Left lung (tissue), 10 donors: ENCODE measurements around the gene RDH14. TPM values are rescaled to one million over a fixed set of nuclear protein-coding genes. Genes with fewer than 3 reads are reported as not detected.

Source experiments
- ATAC-seq: fragments of 200-7000 bp; cut with Tn5 transposase; one replicate; pipeline ENCODE4 v1.9.1; 2020; ENCODE audit warnings: moderate library complexity
- DNase-seq, 4 donors: peaks; one replicate each; pipeline ENCODE4 v3.0.0-alpha.2; 2013 to 2020
- H3K27ac ChIP-seq, 2 donors: fragments of 200-600 bp; sonication (generic) in 1 of 2; one replicate each; pipeline versions ENCODE4 v1.5.0 to v1.8.0; 2020 to 2021
- H3K27me3 ChIP-seq, 2 donors: fragments of 200-600 bp; sonication (generic) in 1 of 2; one replicate each; pipeline versions ENCODE4 v1.5.0 to v1.8.0; 2020 to 2021
- H3K36me3 ChIP-seq, 2 donors: fragments of 200-600 bp; sonication (generic) in 1 of 2; one replicate each; pipeline versions ENCODE4 v1.5.0 to v1.8.0; 2020 to 2021
- H3K4me1 ChIP-seq, 2 donors: fragments of 200-600 bp; one replicate each; pipeline ENCODE4 v1.8.0; 2021
- H3K4me3 ChIP-seq, 2 donors: fragments of 200-600 bp; sonication (generic) in 1 of 2; one replicate each; pipeline versions ENCODE4 v1.5.0 to v1.8.0; 2020 to 2021; ENCODE audit warnings: mild to moderate bottlenecking in 1 of 2
- H3K9me3 ChIP-seq, 2 donors: fragments of 200-600 bp; sonication (generic) in 1 of 2; one replicate each; pipeline versions ENCODE4 v1.5.0 to v1.8.0; 2020 to 2021
- CTCF ChIP-seq, 2 donors: fragments of 200-600 bp; sonication (generic) in 1 of 2; IDR thresholded peaks; one replicate each; pipeline versions ENCODE4 v1.5.0 to v1.8.0; 2021; ENCODE audit warnings: antibody characterized with exemption in 2 of 2
- intact Hi-C, 2 donors: fragments of 100-400 bp; cut with DNase I; formaldehyde crosslinking; loops; one replicate each; pipeline versions ENCODE4 v1.11.2 to v1.14.2; 2022
- polyA plus RNA-seq, 6 donors: library from polyadenylated mRNA; unstranded; fragments of 120-200 nt; gene quantifications; one replicate each; pipeline ENCODE4 v1.2.1, GENCODE V29; 2013; ENCODE audit not compliant: insufficient read length in 6 of 6
- total RNA-seq, 2 donors: library from RNA; stranded (reverse); fragmentation: NEBNext Ultra II Directional; extraction: Animal tissue kit (Norgen Biotek cat#: 25700); gene quantifications; one replicate each; pipeline ENCODE4 v1.2.1, GENCODE V29; 2021
- donor health status: DM: no; HTN: yes; CAD: no.
- donor health status: DM: no; HTN: no; CAD: no.

RDH14 gene
- total and polyA plus RNA-seq, 8 donors = 19.6 to 45.6 (median 40.3) TPM

GRCh38 chr2:18603854-18604530 lies 43.5 kb upstream of the RDH14 start:
- Histone ChIP-seq H3K4me3 (no peak overlapping the region), H3K36me3 (no peaks in the 10 kb centered on the region), H3K27ac (no peak overlapping the region), H3K27me3 (no peaks in the 10 kb centered on the region), H3K9me3 (no peaks in the 10 kb centered on the region), H3K4me1 (no peaks in the 10 kb centered on the region)
- ATAC-seq (no peak), DNase-seq (no peak)
- no peak for TF ChIP-seq CTCF (IDR thresholded peaks at IDR 0.05)
- intact Hi-C loops = no loop called here

GRCh38 chr2:18602298-18602697 lies 41.8 kb upstream of the RDH14 start:
- Histone ChIP-seq H3K27me3 (no peaks in the 10 kb centered on the region), H3K36me3 (no peaks in the 10 kb centered on the region), H3K4me1 (no peaks in the 10 kb centered on the region), H3K4me3 (no peak overlapping the region), H3K27ac (no peak overlapping the region), H3K9me3 (no peaks in the 10 kb centered on the region)
- DNase-seq (no peak), ATAC-seq (no peak)
- intact Hi-C loops = no loop called here
- no peak for TF ChIP-seq CTCF (IDR thresholded peaks at IDR 0.05)

GRCh38 chr2:18600255-18600613 lies 39.8 kb upstream of the RDH14 start:
- DNase-seq (no peak), ATAC-seq (no peak)
- no peaks in the 10 kb centered on the region for H3K4me1 ChIP-seq
- no peak overlapping the region for H3K4me3 ChIP-seq
- no peak overlapping the region for H3K27ac ChIP-seq
- H3K9me3 ChIP-seq = no peaks in the 10 kb centered on the region
- TF ChIP-seq CTCF (IDR thresholded peaks at IDR 0.05) = no peak
- H3K27me3 ChIP-seq = no peaks in the 10 kb centered on the region
- no peaks in the 10 kb centered on the region for H3K36me3 ChIP-seq
- intact Hi-C loops = no loop called here

- no peaks in the 10 kb centered on the region for H3K4me1 ChIP-seq
- H3K4me3 ChIP-seq = no peak overlapping the region
- DNase-seq (no peak), ATAC-seq (no peak)
- intact Hi-C loops = no loop called here
- no peak for TF ChIP-seq CTCF (IDR thresholded peaks at IDR 0.05)
- no peaks in the 10 kb centered on the region for H3K27me3 ChIP-seq
- no peaks in the 10 kb centered on the region for H3K9me3 ChIP-seq
- no peak overlapping the region for H3K27ac ChIP-seq
- no peaks in the 10 kb centered on the region for H3K36me3 ChIP-seq
These were observed 39.2 kb upstream of the RDH14 start for GRCh38 chr2:18599509-18600254.

- intact Hi-C loops = no loop called here
These were observed 38.5 kb upstream of the RDH14 start for GRCh38 chr2:18598848-18599484.

More at GRCh38 chr2:18598848-18599484, 38.5 kb upstream of the RDH14 start:
- Histone ChIP-seq H3K4me3 (no peak overlapping the region), H3K27ac (no peak overlapping the region), H3K36me3 (no peaks in the 10 kb centered on the region), H3K9me3 (no peaks in the 10 kb centered on the region), H3K4me1 (no peaks in the 10 kb centered on the region), H3K27me3 (no peaks in the 10 kb centered on the region)
- no peak for TF ChIP-seq CTCF (IDR thresholded peaks at IDR 0.05)
- no peak for ATAC-seq
- no peak for DNase-seq
